ENCODE measurements around the gene MBD3.
"Not testable (repeated sequence)": the region's sequence is repeated elsewhere in the genome, so short reads cannot be mapped to it uniquely, and the experiment has no call there.

MBD3 gene

DNA sequence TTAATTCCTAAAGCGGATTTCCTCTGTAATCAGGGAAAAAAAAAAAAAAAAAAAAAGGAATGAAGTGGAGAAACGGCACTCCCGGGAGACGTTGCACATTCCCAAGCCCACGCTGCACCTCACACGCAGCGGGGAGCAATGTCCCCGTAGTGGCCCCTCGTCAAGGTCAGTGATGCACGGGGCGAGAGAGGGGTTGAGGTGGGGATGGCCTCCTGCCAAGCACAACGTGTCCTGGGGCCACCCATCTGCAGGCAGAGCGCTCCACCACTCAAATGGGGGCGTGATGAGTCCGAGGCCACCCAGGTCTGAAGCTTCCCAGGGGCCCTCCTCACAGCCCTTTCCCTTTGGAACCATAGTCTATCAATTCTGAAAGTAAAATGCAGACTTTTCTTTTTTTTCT lies 53.7 kb downstream of the MBD3 start:
- DNase-seq (ENCODE audit: low read depth), result no peak

DNA sequence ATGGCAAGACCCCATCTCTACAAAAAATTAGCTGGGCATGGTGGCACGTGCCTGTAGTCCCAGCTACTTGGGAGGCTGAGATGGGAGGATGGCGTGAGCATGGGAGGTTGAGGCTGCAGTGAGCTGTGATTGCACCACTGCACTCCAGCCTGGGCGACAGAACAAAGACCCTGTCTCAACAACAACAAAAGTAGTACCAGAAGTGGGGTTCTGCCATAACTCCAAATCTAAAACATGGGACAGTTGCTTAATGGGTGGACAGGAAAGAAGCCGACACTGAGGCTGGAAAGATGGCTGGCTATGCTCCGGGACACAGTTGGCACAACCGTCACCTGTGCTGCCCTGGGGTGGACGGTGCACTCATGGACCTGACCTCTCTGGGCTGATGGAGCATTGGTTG lies 57.0 kb downstream of the MBD3 start:
- not testable (repeated sequence) for DNase-seq (ENCODE audit: low read depth)

DNA sequence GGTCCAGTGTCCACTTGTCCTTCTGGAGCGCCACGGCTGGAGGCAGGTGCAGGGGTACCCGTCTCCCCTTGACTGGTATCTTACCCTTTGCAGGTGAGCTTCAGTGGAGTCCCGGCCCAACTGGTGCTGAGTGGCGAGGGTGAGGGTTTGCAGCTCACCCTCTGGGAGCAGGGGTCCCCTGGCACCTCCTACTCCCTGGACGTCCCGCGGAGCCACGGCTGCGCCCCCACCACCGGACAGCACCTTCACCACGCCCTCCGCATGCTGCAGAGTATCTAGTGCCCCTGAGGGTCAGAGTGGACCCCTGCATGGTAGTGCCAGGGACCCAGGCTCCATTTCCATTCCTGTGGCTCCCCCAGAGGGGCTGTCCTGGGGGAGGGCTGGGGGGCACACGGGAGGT lies 57.7 kb downstream of the MBD3 start:
- DNase-seq (ENCODE audit: low read depth), result no peak

DNA sequence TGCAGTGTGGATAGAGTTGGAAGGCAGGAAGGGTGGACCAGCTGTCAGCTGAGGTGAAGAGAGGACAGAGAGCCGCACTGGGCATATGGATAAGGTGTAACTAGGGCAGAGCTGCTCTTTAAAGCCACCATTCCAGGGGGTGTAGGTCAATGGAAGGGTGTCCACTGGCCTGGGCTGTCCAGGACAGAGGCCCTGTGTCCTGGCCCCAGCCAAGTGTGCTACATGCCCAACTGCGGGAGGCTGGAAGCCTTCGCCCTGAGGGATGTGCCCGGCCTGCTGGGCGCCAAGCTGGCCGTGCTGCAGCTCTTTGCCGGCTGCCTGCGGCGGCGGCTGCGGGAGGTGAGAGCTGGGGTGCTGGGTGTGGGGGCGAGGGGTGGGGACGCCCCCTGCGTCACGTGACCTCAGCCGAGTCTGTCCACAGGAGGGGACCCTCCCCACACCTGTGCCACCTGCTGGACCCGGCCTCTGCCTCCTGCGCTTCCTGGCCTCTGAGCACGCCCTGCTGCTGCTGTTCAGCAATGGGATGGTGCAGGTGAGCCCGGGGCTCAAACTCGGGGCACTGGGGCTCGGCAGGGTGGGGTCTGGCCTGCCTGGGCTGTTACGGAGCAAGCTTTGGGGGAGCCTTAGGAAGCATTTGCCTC lies 59.0 kb downstream of the MBD3 start:
- DNase-seq (ENCODE audit: low read depth), result no peak

DNA sequence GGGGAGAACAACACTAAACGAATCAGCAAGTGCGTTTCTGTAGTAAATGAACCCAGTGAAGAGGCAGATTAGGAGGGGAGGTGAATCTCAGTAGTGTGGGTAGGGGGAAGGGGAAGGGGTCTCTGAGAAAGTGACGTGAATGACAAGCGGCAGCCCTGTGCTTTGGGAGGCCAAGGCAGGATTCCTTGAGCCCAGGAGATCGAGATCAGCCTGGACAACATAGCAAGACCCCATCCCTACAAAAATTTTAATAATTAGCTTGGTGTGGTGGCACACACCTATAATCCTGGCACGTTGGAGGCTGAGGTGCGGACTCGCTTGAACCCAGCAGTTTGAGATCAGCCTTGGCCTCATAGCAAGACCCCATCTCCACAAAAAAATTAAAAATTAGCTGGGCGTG lies 60.7 kb downstream of the MBD3 start:
- DNase-seq (ENCODE audit: low read depth), result no peak

DNA sequence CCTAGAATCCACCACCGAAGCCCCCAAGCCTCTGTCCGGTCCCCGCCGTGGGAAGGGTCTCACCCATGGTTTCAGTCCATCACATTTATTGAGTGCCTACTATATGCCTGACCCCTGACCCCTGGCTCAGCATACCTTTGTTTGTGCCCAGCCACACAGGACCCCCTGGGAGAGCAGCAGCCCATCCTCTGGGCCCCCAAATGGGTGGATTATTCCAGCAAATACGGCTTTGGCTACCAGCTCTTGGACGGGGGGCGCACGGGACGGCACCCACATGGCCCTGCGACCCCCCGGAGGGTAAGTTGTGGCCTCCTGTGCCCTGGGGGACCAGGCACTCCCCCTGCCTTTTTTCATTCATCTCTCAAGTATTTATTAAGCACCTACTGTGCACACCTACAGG lies 61.1 kb downstream of the MBD3 start:
- DNase-seq (ENCODE audit: low read depth), result no peak

DNA sequence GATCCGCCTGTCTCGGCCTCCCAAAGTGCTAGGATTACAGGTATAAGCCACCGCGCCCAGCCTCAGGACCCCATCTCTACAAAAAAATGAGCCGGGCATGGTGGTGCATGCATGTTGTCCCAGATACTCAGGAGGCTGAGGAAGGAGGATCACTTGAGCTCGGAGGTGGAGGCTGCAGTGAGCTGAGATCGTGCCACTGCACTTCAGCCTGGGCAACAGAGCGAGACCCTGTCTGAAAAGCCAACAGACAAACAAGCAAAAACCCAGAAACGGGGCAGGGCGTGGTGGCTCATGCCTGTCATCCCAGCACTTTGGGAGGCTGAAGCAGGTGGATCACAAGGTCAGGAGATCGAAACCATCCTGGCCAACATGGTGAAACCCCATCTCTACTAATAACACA lies 61.8 kb downstream of the MBD3 start:
- DNase-seq (ENCODE audit: low read depth), result not testable (repeated sequence)

DNA sequence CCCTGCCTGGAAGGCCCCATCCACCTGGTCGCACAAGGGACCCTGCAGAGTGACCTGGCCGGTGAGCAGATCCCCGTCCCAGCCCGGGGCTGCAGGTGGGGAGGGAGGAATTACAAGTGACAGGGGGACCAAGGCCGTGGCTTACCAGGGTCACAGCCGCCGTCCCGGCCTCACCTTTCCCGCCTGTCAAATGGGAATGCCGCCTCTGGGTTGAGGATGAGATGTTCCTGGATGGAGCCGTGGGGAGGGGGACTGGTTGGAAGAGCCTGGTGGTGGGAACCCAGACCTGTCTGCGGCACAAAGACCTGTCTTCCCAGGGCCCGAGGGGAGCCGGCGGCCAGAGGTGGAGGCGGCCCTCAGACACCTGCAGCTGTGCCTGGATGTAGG lies 63.2 kb downstream of the MBD3 start:
- DNase-seq (ENCODE audit: low read depth), result no peak

DNA sequence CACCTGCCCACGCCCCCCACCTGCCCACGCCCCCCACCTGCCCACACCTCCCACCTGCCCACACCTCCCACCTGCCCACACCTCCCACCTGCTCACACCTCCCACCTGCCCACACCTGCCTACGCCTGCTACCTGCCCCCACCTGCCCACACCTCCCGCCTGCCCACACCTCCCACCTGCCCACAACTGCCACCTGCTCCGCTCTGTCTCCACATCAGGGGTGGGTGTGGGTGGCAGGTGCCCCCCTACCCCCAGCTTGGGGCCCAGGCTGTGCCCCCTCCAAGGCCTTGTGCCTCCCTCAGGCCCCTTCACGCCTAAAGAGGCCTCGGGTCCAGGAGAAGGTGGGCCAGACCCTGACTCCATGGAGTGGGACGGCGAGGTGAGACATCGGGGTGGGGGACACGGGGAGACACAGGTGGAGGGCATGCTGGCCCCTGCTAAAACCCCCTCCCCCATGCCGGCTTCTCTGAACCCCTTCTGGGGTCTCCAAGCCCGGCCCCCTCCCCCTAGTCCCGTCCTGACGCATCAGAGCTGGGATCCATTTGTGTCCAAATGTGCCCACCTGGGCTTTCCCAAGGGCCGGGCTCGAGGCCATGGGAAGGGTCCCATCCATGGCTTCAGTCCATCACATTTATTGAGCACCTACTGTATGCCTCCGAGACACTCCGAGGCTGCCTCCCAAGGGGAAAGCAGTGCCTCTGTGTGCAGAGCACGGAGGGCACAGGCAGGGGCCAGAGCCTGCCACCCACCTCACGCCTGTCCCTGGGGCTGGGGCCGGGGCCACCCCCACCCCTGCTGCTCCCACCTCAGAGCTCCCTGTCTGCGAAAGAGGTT lies 63.9 kb downstream of the MBD3 start:
- DNase-seq (ENCODE audit: low read depth), result no peak

DNA sequence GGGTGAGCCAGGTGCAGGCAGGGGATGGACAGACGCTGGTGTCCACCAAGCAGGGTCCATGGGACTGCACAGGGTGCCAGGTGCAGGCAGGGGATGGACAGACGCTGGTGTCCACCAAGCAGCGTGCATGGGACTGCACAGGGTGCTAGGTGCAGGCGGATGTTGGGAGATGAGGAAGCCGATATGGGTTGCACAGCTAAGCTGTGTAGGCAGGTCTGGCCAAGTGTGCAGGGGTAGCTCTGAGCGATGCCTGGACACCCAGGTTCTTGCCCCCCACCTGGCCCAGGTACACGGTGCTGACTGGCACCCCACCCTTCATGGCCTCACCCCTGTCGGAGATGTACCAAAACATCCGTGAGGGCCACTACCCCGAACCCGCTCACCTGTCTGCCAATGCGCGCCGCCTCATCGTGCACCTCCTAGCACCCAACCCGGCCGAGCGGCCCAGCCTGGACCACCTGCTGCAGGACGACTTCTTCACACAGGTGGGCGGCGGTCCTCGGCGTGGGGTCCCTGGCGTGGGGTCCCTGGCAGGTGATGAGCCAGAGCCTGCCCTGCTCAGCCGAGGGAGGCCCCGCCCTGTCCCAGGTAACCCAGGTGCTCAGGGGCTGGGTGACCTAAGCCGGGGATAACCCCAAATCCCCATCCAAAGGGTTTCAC lies 64.9 kb downstream of the MBD3 start:
- no peak for DNase-seq (ENCODE audit: low read depth)

DNA sequence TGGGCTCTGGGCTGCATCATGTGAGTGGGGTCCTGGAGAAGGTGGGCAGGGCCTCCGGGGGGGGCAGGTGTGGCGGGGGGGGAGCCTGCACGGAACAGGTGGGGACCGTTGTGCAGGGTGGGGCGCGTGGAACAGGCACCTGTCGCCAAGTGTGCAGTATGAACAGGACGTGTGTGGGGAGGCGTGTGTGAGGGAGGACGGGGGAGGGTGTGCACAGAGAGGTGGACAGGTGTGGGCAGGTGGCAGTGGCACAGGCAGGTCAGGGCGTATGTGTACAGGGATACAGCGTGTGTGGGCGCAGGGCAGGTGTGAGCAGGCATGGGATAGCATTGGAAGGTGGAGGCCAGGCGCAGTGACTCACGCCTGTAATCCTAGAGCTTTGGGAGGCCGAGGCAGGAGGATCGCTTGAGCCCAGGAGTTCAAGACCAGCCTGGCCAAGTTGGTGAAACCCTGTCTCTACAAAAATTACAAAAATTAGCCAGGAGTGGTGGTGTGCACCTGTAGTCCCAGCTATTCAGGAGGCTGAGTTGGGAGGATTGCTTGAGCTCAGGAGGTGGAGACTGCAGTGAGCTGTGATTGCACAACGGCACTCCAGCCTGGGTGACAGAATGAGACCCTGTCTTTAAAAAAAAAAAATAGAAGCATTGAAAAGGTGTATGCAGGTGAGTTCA lies 65.6 kb downstream of the MBD3 start:
- DNase-seq (ENCODE audit: low read depth), result no peak

DNA sequence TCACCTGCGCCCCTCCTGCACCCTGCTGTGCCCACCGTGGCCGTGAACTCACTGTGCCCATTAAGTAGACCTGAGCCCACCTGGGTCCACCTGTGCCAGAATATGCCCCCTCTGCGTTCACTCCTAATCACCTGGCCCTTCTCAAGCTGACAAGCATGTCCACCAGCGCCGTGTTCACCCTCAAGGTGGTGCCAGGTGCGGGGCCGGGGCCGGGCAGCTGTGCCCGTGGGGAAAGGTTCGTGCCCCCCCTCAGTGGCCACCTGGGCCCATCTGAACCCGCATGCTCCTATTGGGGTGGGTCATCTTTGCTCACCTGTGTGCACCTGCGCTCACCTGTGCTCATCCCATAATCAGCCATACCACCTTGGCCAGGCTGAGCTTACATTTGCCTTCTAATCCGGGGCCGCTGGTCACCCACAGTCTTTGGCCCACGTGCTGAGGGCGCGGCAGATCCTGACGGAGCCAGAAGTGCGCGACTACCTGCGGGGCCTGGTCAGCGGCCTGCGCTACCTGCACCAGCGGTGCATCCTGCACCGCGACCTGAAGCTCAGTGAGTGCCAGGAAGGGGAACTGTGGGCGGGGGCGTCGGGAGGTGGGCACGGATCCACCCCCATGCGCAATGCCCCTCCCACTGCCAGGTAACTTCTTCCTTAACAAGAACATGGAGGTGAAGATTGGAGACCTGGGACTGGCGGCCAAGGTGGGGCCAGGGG lies 66.4 kb downstream of the MBD3 start:
- DNase-seq (ENCODE audit: low read depth), result no peak

DNA sequence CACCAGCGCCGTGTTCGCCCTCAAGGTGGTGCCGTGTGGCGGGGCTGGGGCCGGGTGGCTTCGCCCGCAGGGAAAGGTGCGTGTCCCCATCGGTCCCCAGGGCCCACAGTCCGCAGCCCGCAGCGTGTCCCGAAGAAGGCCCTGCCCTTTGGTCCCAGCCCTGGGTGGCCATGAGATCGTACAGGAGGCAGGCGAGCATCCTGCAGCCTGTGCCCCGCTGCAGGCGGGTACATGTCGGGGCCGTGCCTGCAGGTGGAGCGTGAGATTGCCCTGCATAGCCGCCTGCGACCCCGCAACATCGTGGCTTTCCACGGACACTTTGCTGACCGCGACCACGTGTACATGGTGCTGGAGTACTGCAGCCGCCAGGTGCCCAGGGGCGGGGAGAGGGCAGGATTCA lies 67.3 kb downstream of the MBD3 start:
- DNase-seq (ENCODE audit: low read depth), result no peak

DNA sequence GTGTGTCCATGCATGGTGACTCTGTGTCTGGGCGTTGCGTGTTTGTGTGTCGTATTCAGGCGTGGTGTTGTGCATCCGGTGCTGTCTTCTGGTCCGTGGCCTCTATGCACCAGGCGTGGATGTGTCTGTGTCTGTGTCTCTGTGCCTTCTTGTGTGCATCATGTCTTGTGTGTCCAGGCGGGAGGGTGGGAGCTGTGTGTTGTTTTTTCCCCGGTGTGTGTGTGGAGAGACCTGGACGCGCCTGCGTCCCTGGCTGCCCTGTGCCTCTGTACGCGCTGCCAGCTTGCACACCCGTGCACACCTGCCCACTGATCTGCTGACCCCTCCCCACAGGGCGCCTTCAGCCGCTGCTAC lies 67.7 kb downstream of the MBD3 start:
- no peak for DNase-seq (ENCODE audit: low read depth)

DNA sequence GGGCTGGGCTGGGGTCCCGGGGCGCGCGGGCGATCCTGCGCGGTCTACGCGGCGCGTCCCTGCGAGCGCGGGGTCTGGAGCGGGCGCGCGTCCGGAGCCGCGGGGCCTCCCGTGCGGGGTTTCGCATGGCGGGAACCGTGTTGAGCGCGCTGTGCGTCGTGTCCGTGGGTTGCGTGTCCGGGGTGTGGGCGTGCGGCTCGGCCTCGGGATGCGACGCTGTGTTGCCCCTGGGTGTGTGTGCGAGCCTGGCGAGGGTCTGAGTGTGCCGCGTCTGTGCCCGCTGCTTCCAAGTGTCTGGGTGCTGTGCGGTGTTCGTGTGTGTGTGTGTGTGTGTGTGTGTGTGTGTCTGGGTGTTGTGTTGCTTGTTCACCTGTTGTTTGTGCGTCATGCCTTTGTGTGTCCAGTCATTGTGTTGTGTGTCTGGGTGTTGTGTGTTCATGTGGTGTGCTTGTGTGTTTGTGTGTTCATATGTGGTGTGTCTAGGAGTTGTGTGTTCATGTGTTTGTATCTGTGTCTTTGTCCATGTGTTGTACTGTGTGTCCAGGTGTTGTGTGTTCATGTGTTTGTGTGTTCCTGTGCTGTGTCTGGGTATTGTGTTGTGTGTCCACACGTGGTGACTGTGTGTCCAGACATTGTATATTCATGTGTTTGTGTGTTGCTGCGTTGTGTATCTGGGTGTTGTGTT lies 68.2 kb downstream of the MBD3 start:
- no peak for DNase-seq (ENCODE audit: low read depth)
